ENCODE results near the gene DNAH17. TPM values are rescaled to one million over a fixed set of nuclear protein-coding genes. Genes with fewer than 3 reads are reported as not detected.

Gene DNAH17
- total and polyA plus RNA-seq, 2 of the 8 experiments (the other 6 are each of a cell fraction or from before 2014, with no cell fraction given), result 0.14 to 0.67 TPM

GRCh38 chr17:78395155-78395554 lies 182.0 kb downstream of the DNAH17 start:
- Histone ChIP-seq H3K9me3 (ENCODE audit: insufficient read depth in 2 of 2, low read depth in 1 of 2, low read length in 1 of 2) (no peaks in the 10 kb centered on the region), H2BK12ac (ENCODE audit: low read depth, low read length) (no peak overlapping the region), H3K27me3 (replicated peaks in 1 of 4; ENCODE audit: control insufficient read depth in 3 of 4, extremely low read depth in 1 of 4, insufficient read depth in 3 of 4, low read length in 3 of 4) (no peaks in the 10 kb centered on the region), H3K4ac (replicated peaks; ENCODE audit: insufficient read length, low read depth, low read length) (no peak overlapping the region), H3K4me3 (ENCODE audit: extremely low read depth in 1 of 4, insufficient read depth in 2 of 4, low read depth in 3 of 4, low read length in 4 of 4) (no peak overlapping the region), H3K9ac (replicated peaks in 1 of 4; ENCODE audit: extremely low read depth in 1 of 4, low read depth in 3 of 4, low read length in 3 of 4) (no peak overlapping the region), H3K79me1 (ENCODE audit: low read depth, low read length) (peaks cover 15% of the 10 kb centered on the region), H3K4me2 (ENCODE audit: insufficient read depth in 1 of 2, low read depth in 2 of 2, low read length in 2 of 2) (no peak overlapping the region), H4K8ac (ENCODE audit: extremely low read depth, insufficient read depth, low read length) (no peak overlapping the region), H3K56ac (replicated peaks; ENCODE audit: insufficient read length, low read depth, low read length) (no peak overlapping the region), H3K36me3 (ENCODE audit: control insufficient read depth in 2 of 4, insufficient read depth in 4 of 4, low read length in 3 of 4) (peaks cover 15 to 46% (median 35%) of the 10 kb centered on the region in 4 experiments), H3K23ac (ENCODE audit: insufficient read length) (no peak overlapping the region), H2BK15ac (ENCODE audit: low read length) (no peak overlapping the region), H3K79me2 (ENCODE audit: control insufficient read depth in 1 of 2, insufficient read depth in 2 of 2, low read length in 2 of 2) (peaks cover 15 to 82% of the 10 kb centered on the region in 2 experiments), H3K18ac (ENCODE audit: extremely low read depth, low read length) (no peak overlapping the region), H4K5ac (ENCODE audit: insufficient read length, low read depth, low read length) (no peak overlapping the region), H2AFZ (ENCODE audit: low read length) (no peak overlapping the region), H4K91ac (replicated peaks; ENCODE audit: insufficient read length, low read length) (no peak overlapping the region), H4K20me1 (replicated peaks in 1 of 2; ENCODE audit: control insufficient read depth in 1 of 2, insufficient read depth in 2 of 2, low read length in 2 of 2) (peaks cover 12 to 25% of the 10 kb centered on the region in 2 experiments), H2BK120ac (replicated peaks; ENCODE audit: low read depth, low read length) (no peak overlapping the region), H2AK5ac (ENCODE audit: low read depth, low read length) (no peak overlapping the region), H3K14ac (ENCODE audit: insufficient read length) (no peak overlapping the region), H3K4me1 (replicated peaks in 1 of 4; ENCODE audit: control insufficient read depth in 3 of 4, insufficient read depth in 4 of 4, low read length in 3 of 4) (no peaks in the 10 kb centered on the region; a peak in 3 of 7 replicates), H2BK20ac (ENCODE audit: low read length) (no peak overlapping the region), H3K23me2 (ENCODE audit: low read depth, low read length) (no peaks in the 10 kb centered on the region), H3K27ac (ENCODE audit: low read depth, low read length) (no peak overlapping the region), H2BK5ac (ENCODE audit: low read depth, low read length) (no peak overlapping the region; the same call in 1 of the 2 replicates)
- DNase-seq (ENCODE audit: low read depth in 1 of 2, low spot score in 2 of 2) (no peak), FAIRE-seq (no peak)
- TF ChIP-seq SIRT6 (IDR thresholded peaks at IDR 0.05; ENCODE audit: low read length) (no peak), EZH2 (IDR thresholded peaks at IDR 0.05; ENCODE audit: low read depth, low read length, severe bottlenecking) (no peak), CHD1 (IDR thresholded peaks at IDR 0.05; ENCODE audit: low read depth, low read length) (no peak), ASH2L (IDR thresholded peaks at IDR 0.05; ENCODE audit: low read length) (no peak), KDM1A (IDR thresholded peaks at IDR 0.05; ENCODE audit: borderline replicate concordance, low read length) (no peak)
- POLR2A ChIA-PET (ENCODE audit: partially characterized antibody), result interaction anchor here (1.6 kb wide), 1 partner anchor 16 kb away, joined by 5 read pairs; the partner anchor contains the start of gene PGS1
- 80% methylated on average over 2 of the region's 2 CpGs; no CpG with 5 or more reads in 1 of the 2 experiments for WGBS, 2 experiments (ENCODE audit: extremely low coverage in 1 of 2, insufficient coverage in 1 of 2, insufficient read length in 1 of 2, insufficient replicate concordance in 2 of 2, low coverage in 1 of 2, low lambda C conversion rate in 2 of 2, missing lambda C conversion rate in 1 of 2)
- CTCF ChIA-PET (ENCODE audit: partially characterized antibody), result interaction anchor here (1.3 to 3.9 kb wide), 2 partner anchors 17 to 26 kb away, joined by 3 to 18 read pairs; no protein-coding TSS in a partner anchor
